Measurements from ENCODE around the gene ACSF3.
A peak's percentile ranks its signal among the peaks of the same experiment; 100 is the strongest.

ACSF3 gene

DNA sequence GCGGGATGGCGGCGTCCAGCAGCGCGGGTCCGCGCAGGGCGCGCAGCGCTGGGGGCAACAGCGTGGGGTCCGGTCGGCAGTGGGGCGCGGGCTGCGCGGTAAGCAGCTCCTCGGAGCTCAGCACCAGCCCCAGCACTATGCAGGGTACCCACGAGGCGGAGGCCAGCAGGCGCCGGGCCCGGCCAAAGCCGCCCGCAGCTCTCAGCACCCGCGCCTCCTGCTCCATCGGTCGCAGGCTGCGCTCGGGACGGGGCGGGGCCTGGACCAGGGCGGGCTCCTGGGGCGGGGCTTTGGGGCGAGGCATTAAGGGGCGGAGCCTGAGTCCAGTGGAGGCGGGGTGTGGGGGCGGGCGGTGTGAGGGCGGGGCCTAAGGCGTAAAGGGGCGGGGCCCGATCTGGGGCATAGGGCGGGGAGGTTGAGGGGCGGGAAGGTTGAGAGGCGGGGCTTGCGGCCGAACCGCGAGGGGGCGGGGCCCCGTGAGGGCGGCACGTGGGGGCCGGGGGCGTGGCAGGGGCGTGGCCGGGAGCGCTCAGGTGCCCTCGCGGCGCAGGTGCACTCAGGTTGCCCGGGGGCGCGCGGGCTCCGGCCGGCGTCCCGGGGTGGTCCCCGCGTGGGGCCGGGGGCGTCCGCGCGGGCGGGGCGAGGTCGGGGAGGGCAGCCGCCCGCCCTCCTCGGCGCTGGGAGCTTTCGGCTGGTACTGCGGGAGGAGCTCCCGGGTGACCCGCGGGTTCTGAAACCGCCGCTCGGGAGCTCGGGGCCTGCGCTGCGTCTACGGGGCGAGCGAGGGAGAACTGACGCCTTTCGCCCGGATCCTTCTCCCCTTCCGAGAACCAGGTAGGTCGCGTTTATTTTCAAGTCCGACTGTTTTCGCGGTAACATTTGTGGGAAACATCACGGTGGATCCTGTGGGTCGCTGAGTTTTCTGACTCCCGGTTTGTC lies 108.1 kb downstream of the ACSF3 start:
- DNase-seq (peak; percentile 85), ATAC-seq (peak; percentile 72)

DNA sequence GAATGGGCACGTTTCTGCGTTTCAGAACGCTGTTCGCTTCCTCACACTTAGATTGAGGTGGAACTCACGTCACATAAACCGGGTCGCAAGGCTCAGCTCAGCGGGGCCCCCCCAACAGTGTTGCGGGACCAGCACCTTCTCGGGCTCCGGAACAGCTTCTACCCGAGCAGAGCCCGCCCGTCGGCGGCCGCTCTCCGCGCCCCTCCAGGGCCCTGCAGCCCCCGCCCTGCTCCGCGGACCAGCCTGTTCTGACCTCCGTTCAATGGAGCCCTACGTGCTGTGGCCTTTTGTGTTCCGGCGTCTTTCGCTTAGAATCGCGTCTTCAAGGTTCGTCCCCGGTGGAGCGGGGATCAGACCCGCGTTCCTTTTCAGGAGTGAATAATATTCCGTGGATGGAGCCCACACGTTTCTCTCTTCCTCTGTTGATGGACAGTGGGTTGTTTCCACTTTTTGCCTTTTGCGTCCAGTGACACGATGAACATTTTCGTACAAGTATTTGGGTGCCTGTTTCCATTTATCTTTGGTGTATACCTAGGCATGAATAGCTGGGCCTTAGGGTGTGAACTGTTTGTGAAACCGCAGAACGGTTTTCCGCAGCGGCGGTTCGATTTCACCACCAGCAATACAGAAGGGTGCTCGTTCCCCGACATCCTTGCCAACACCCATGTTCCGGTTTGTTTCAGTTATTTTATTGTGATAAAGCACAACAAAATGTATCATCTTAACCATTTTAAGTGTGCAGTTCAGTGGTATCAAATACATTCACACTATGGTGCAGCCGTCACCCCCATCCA lies 109.0 kb downstream of the ACSF3 start:
- no peak for DNase-seq

More for the DNA sequence above, 109.0 kb downstream of the ACSF3 start:
- no peak for ATAC-seq

All from stimulated activated naive CD8-positive, alpha-beta T cell treated with anti-CD3 and anti-CD28 coated beads, Interleukin-15, Interleukin-2, amounts not matched to agents 100 U/mL and 50 U/mL, for 24 hours (primary cell).